Posterior cingulate gyrus (tissue), 11 donors: ENCODE measurements around the gene INO80D.
"Not testable (repeated sequence)": the region's sequence is repeated elsewhere in the genome, so short reads cannot be mapped to it uniquely, and the experiment has no call there.

Source experiments
- DNase-seq, 10 donors: peaks; one replicate each; pipeline versions ENCODE4 v3.0.0 to v3.0.0-alpha.2; 2020 to 2021; ENCODE audit warnings: mixed read lengths in 3 of 10
- intact Hi-C: fragments of 100-400 bp; cut with DNase I; formaldehyde crosslinking; loops from one replicate; pipeline ENCODE4 v1.15.1; 2023

Gene INO80D, protein sequence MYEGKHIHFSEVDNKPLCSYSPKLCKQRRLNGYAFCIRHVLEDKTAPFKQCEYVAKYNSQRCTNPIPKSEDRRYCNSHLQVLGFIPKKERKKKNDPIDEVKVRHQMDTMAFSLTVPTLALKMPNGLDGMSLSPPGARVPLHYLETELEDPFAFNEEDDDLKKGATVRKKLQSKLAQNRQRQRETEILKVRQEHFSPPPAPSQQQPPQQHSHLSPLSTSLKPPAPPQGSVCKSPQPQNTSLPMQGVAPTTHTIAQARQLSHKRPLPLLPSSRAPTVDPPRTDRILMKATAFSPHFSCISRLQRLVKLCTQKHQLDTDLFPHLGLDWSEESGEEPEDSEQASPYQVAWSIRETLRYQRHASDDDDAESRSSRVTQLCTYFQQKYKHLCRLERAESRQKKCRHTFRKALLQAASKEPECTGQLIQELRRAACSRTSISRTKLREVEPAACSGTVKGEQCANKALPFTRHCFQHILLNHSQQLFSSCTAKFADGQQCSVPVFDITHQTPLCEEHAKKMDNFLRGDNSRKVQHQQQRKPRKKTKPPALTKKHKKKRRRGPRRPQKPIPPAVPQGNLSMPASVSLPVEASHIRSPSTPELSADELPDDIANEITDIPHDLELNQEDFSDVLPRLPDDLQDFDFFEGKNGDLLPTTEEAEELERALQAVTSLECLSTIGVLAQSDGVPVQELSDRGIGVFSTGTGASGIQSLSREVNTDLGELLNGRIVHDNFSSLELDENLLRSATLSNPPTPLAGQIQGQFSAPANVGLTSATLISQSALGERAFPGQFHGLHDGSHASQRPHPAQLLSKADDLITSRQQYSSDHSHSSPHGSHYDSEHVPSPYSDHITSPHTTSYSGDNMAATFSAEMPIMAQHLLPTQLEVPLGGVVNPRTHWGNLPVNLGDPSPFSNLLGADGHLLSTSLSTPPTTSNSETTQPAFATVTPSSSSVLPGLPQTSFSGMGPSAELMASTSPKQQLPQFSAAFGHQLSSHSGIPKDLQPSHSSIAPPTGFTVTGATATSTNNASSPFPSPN

GRCh38 chr2:206085742-206086445, at the start of gene INO80D:
Gene INO80D (minus strand): TSS chr2:206086174. CDS start chr2:206063016, 23,158 bp downstream.
- intact Hi-C loops: loop anchor here (1.0 to 10.0 kb wide), 2 partner anchors 73 to 359 kb away; partner anchors contain the start of genes ADAM23, EEF1B2 and NDUFS1
- DNase-seq: peak; percentile 57 to 95 (median 71)

GRCh38 chr2:206127656-206128055, 41.7 kb upstream of the INO80D start:
- DNase-seq: no peak
- intact Hi-C loops: no loop called here

DNA sequence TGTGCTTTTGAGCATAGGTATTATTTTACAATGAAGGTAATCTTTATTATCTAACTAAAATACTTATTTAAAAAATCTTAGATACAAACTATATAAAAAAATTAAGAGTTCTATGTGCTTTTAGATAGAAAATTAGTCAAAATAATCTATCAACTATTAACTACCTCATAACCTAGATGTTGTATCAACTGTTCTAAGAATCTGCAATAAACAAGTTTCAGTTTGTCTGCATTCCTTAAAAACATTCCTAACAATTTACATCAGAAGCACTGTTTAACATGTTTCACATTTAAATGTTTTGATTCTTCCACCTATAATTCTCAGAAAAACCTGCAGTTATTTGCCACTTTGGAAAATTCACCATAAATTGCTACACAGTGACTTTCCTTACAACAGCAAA, 39.9 kb upstream of the INO80D start:
- no peak for DNase-seq
- intact Hi-C loops: no loop called here

GRCh38 chr2:206122569-206122968, 36.6 kb upstream of the INO80D start:
- intact Hi-C loops, DNase-seq: not testable (repeated sequence)

GRCh38 chr2:206116278-206116677, 30.3 kb upstream of the INO80D start:
- no peak for DNase-seq
- intact Hi-C loops: no loop called here

- intact Hi-C loops: no loop called here
- no peak for DNase-seq
Measured at GRCh38 chr2:206115026-206115578, 29.1 kb upstream of the INO80D start.

GRCh38 chr2:206112846-206113547, 27.0 kb upstream of the INO80D start:
- intact Hi-C loops: no loop called here
- DNase-seq: no peak

- intact Hi-C loops: no loop called here
- DNase-seq: no peak
Measured at GRCh38 chr2:206112108-206112507, 26.1 kb upstream of the INO80D start.

GRCh38 chr2:206108713-206109112, 22.7 kb upstream of the INO80D start:
- no peak for DNase-seq
- intact Hi-C loops: no loop called here

DNA sequence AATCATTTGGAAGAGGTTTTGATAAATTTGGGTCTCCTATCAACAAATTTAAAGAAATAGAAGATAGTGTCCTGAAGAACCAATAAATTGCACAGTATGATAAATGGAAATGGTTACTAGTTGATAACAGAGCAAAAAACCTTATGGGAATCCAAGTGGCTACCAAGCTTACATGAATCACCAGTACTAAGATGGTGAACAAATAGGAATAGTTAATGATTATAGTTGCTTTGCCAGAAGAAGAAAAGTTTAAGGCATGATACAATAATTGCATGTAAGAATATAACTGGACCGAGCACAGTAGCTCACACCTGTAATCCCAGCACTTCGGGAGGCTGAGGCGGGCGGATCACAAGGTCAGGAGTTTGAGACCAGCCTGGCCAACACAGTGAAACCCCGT, 19.6 kb upstream of the INO80D start:
- intact Hi-C loops: no loop called here
- DNase-seq: no peak

DNA sequence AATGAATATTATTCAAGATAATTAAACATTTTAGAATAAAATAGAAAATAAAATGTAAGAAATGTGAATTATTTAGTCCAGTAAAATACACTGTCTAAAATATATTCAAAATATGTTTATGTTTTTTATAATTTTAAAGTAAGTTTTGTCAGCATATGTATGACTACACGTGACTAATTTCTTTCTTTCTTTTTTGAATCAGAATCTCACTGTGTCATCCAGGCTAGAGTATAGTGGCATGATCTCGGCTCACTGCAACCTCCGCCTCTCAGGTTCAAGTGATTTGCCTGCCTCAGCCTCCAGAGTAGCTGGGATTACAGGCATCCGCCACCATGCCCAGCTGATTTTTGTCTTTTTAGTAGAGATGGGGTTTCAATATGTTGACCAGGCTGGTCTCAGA, 19.1 kb upstream of the INO80D start:
- intact Hi-C loops: no loop called here
- no peak for DNase-seq

DNA sequence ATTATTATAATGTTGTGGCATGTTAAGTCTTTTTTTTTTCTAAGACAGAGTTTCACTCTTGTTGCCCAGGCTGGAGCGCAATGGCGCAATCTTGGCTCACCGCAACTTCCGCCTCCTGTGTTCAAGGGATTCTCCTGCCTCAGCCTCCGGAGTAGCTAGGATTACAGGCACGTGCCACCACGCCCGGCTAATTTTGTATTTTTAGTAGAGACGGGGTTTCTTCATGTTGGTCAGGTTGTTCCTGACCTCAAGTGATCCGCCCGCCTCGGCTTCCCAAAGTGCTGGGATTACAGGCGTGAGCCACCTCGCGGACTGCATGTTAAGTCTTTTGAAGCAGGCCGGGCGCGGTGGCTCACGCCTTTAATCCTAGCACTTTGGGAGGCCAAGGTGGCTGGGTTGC, 12.9 kb upstream of the INO80D start:
- DNase-seq, intact Hi-C loops: not testable (repeated sequence)

- DNase-seq: no peak
- intact Hi-C loops: no loop called here
Measured at GRCh38 chr2:206098471-206098870, 12.5 kb upstream of the INO80D start.

DNA sequence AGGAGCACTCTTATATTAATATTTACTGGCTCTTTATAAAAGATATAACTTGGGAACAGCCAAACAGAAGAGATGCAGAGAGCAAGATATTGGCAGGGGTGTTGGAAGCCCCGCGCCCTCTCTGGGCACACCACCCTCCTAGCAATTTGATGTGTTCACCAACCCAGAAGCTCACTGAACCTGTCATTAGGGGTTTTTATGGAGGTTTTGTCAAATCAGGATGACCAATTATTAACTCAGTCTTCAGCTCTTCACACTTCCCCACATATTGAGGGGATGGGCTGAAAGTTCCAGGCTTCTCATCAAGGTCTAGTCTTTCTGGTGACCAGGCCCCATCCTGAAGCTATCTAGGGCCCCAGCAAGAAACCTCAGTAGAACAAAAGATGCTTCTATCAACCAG, 10.9 kb upstream of the INO80D start:
- DNase-seq: no peak
- intact Hi-C loops: no loop called here

- intact Hi-C loops: no loop called here
- DNase-seq: no peak
Measured at GRCh38 chr2:206095536-206096332, 9.8 kb upstream of the INO80D start.

- no peak for DNase-seq
- intact Hi-C loops: no loop called here
Measured at GRCh38 chr2:206092297-206092696, 6.3 kb upstream of the INO80D start.

DNA sequence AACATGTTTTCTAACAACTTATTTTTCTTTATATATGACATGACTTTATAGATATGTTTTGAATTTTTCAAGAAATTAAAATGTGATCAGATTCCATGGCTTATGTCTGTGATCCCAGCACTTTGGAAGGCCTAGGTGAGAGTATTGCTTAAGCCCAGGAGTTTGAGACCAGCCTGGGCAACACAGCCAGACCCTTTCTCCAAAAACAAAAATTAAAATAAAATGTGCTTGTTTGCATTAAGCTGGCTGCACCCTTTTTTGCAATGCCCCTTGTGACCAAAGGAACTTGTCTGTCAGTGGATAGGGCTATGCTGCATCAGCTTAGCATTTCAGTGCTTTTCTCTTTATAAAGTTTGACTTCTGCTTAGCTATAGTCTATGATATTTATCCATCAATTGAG, 2.3 kb upstream of the INO80D start:
- intact Hi-C loops: loop anchor here (10.0 kb wide), 1 partner anchor 357 kb away; the partner anchor contains the start of gene ADAM23
- no peak for DNase-seq

- DNase-seq: no peak
- intact Hi-C loops: loop anchor here (1.0 to 10.0 kb wide), 2 partner anchors 72 to 358 kb away; partner anchors contain the start of genes ADAM23, EEF1B2 and NDUFS1
Measured at GRCh38 chr2:206086716-206087350, 859 bp upstream of the INO80D start.
